ENCODE results near the gene TRIM37.
A peak's percentile ranks its signal among the peaks of the same experiment; 100 is the strongest.
"Not testable (repeated sequence)": the region's sequence is repeated elsewhere in the genome, so short reads cannot be mapped to it uniquely, and the experiment has no call there.

TRIM37 gene

DNA sequence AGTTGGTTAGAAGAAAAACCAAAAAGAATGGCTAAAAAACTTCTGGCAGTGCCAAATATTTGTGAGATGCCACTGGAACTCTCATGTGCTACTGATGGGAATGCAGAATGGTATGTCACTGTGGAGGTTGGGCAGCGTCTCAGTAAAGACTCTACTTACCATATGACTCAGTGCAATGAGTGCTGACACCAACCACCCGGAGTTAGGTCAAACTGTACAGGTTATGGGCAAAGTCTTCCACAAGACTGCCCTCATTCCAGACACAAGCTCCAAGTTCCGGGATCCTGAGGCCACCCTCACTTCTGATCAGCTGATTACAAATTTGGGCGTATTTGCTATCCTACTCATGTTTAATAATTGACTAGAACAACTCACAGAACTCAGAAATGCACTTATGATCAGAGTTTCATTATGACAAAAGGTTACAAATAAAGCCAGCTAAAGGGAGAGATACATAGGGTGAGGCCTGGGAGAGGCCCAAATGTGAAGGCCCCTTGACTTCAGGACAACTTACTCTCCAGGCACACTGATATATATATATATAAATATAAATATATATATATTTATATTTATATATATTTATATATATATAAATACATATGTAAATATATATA lies 114.9 kb downstream of the TRIM37 start:
- DNase-seq, result no peak

DNA sequence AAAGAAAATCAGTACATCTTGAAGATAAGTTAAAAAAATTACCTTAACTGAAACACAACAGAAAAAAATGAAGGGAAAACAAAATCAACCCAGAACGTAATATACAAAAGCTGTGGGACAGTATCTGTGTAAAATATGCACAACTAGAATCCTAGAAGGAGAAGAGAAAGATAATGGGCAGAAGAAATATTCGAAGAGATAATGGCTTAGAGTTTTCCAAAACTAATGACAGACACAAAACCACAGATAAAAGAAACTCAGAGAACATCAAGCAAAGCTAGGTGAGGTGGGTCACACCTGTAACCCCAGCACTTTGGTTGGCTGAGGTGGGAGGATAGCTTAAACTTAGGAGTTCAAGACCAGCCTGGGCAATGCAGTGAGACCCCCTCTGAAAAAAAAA lies 117.1 kb downstream of the TRIM37 start:
- DNase-seq, result no peak

DNA sequence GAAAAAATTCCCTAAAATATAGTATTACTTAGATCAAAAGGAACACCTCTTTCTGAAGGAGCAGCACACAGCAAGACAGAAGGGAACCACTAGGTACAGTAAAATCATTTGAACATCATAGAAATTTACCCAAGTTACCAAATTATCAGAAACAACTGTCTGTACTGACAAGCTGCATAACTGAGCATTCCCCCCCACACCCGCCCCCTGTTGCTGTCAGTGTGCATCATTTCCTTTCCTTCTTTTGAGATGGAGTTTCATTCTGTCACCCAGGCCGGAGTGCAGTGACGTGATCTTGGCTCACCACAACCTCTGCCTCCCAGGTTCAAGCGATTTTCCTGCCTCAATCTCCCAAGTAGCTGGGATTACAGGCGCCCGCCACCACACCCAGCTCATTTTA lies 120.7 kb downstream of the TRIM37 start:
- no peak for DNase-seq

DNA sequence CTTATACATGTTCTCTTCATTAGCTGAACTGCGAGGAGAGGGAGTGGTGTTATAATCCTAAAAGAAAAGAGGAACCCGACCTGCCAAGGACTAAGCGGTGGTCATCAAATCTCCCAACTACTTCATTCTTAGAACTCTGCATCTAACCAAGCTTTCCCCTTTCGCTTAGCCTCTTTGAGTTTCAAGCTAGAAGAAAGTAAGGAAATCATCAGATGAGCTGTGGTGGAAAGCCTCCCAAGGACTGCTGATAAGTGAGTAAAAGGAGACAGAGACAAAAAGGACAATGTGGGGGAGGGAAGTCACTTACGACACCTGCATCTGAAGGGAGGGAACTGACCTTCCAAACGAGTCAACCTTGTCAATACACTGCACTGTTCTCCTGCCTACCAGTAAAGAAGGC lies 121.3 kb downstream of the TRIM37 start:
- no peak for DNase-seq

DNA sequence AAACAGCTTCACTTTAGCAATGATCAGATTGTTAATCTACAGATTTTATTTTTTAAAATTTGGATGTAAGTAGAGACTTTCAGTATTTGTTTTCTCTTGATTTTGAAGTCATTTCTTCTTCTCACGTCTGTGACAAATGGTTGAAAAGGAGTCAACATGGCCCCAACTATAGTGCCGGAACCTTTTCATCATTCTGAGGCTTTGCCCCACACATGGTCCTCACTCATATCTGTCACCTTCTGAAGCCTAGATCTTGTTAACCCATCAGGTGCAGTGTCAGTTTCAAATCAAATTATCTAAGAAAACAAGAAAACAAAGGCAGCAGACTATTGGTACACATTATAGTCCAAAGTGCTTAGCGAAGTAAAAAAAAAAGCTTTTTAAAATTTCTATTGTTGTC lies 124.1 kb downstream of the TRIM37 start:
- no peak for DNase-seq

DNA sequence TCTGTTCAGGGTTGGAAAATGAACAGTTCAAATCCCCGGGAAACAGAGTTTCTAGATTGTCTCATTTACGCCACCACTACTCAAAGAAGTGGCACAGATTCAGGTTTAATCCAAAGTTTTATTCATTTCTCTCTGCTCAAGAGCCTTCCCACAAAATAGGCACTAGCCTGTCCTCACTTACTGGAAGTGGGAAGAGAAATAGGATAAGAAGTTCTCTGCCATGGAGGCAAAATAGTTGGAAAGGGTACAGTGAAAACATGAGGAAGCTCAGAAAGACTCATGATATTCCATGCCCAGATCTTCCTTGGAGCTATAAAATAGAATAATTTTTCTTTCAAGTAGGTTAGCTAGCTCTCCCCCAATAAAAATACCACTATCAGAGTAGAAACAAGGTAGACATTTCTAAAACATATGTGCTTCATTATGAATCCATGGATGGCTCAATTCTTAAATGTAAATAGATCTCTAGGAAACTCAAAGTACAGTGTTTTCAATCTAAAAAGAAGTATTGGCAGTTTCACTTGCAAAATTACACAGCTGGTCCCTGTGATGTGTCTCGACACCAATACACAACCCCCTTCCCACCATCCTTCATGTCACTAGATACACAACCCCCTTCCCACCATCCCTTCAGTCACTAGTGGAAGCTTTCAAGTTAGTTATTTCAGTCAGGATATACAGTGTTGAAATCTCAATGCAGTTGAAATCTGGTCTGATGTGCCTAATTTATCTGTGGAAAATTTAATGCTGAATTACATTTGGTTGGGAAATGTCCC lies 125.8 kb downstream of the TRIM37 start:
- no peak for DNase-seq

DNA sequence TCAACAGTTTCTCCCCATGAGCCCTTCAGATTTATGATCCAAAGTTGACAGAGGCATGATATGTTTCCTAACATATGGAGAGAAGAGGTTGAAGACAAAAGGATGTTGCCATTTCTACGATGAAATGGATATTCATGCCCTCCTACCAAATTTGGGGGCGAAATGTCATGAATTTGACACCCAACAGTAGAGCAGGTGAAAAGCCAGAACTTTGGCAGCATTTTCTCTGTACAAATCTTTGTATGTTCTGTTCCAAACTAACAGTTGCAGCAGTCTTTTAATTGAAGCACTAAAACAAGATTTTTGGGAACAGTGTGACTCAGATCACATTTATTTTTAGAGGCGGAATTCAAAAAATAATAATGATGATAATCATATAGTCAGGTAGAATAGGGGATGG lies 130.1 kb downstream of the TRIM37 start:
- DNase-seq, result no peak

DNA sequence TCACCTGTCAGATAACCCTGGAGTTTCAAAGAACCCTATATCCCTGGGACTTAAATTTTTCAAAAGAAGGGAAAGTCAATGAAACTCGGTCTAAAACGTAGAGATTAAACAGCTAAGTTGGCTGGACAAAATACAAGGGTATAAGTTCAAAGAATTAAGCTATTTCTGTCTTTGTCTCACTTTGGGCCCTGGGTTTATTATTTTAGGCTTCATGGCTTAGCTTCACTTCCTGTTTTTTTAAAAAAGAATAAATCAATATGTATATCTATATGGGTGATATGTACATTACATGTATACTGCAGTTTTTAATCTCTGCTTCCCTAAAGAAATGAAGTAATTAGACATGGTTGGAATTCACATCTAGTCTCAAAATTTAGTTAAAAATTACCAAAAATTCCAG lies 132.3 kb downstream of the TRIM37 start:
- no peak for DNase-seq

DNA sequence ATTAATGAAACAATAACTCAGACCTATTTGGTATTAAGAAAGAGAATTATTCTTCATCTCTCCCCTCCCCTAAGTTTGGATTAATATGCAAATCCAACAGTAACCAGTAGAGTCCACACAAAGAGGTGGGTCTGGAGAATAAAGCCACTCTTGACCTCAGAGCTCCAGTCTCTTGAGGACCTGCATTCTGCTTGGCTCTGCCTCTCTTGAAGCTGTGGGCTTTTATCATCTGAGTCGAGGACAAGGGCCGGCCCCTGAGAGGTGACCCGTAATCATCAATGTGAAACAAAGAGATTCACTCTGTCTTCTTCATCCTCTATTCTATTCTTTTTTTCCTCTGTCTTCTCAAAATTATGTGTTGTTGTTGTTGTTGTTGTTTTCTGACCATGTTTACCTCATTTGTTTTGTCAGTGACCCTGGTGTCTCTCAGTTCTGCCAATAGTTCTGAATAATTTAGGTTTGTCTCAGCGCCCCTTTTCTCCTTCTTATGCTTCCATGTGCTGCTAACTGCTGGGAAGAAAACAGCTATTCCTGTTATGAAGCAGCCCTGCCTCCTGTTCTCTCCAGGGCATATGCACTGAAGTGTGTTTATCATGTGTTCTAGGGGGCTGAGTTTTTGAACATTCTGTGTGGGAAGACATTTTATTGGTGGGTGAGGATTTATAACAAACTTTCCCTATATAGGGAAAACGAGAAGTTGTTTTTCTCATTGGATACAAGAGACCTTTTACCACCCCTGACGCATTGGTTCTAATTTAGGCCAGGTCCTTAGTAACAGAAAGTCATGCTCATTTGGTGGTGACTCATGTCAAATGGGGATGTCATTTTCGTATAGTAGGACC lies 135.8 kb downstream of the TRIM37 start:
- no peak for DNase-seq

DNA sequence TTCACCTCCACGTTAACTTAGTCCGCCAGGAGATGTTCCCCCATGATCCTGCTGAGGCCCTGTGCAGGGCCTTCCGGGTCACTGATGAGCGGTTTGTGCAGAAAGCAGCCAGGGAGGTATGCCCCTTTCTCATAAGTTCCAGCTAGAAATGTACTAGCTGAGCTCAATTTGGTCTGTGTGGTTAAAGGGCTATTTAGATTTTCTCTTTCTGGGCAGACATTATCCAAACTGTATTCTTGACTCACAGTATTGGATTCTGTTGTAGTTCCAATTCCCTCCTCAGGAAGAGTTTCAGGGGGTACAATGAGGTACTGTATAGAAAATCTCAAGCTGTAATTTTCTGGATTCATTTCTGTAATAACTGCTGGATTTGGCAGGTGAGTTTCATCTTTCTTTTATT lies 137.1 kb downstream of the TRIM37 start:
- DNase-seq, result no peak

DNA sequence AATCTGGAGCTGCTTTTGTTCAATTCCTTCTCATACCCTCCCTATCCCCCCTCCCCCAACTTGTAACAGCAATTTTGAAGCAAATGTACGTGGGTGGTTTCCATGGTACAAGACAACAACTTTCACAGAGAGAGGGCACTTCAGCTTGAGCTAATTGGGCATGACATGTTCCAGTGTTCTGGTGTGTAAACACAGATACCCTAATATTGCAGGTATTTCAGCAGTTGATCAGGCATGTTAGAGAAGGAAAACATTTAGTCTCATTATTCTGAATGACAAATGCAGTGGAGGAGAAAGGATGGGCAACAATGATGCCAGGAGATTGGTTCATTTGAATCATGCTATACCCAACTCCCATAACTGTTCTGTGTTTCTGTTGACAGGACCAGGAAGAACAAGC lies 137.5 kb downstream of the TRIM37 start:
- peak; percentile 67 for DNase-seq

DNA sequence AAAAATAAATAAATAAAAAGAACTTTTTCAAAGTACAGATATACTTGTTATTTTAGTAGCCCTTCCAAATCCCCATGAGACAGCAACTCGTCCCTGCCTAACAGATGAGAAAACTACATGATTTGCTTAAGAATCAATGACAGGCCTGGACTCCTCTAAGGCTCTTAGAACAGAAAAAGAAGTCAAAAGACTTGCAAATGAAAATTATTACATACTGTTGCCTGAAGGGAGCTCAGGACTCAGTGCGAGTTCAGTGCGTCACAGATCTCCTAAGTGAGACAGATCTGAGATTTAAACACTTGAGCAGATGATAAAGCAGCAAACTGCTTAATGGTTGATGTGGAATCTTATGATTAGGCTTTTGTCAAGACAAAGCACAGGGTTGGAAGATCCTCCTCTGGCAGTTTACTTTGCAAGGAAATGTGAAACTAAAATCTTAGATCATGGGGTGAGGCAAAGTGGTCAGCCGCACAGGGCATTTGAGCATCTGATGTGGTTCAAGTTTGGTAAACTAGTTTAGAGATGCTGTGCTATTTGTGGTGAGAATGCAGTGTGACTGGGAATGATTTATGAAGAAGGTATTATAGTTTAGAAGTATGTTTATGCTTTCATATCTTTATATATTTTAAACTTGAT lies 138.1 kb downstream of the TRIM37 start:
- no peak for DNase-seq

DNA sequence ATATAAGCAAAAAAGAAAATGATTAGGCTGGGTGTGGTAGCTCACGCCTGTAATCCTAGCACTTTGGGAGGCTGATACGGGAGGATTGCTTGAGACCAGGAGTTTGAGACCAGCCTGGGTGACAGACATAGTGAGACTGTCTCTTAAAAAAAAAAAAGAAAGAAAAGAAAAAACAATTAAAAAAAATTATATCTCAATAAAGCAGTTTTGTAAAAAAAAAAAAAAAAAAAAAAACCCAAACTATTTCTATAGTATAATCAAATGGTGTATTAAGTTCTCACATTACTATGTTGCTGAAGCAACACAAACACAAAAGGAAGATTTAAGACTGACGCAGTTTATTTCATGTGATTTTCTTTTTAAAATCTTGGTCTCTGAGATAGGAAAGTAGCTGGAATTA lies 140.5 kb downstream of the TRIM37 start:
- no peak for DNase-seq

DNA sequence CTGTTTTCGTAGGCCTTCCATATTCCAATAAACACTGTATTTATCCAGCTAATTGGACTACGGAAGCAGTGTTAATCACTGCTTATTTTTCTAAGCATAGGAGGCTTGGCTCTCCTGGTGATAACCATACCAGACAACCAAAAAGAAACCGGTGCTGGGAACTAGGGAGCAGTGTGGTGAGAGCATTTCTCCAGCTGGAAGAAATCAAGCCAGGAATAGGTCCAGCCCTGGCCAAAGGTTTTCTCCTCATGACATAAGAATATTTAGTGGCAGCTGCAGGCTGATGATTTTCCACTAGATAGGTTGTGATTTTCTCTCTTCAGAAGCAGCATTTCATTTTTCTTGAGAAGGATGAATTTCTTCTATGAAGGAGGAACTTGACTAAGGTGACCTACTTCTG lies 141.5 kb downstream of the TRIM37 start:
- DNase-seq, result no peak

DNA sequence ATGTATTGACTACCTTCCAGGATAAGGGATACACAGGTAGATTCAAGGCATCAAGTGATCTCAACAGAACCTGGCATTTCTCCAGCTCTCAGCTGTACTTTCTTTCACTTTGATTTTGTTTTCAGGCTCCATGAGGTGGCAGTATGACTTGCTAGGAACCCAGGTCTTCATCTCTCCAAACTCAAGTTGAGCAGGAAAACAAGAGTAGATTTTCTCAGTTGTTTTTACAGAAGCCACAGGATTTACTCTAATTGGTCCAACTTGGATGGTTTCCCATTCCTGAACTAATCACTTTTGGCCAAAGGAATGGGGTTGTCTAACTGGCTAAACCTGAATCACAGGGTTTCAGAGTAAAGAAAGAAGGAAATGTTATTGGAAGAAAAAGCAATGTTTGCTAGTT lies 146.6 kb downstream of the TRIM37 start:
- peak; percentile 38 for DNase-seq

DNA sequence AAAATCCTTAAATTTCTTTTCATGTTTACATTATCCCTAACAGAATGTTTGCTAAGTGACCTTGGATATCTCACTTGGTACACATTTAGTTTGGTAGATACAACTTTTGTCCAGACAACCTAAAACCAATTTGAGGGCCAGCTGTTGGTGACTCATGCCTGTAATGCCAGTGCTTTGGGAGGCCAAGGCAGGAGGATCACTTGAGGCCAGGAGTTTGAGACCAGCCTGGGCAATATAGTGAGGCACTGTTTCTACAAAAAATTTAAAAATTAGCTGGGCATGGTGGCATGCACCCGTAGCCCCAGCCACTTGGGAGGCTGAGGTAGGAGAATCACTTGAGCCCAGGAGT lies 149.0 kb downstream of the TRIM37 start:
- not testable (repeated sequence) for DNase-seq

DNA sequence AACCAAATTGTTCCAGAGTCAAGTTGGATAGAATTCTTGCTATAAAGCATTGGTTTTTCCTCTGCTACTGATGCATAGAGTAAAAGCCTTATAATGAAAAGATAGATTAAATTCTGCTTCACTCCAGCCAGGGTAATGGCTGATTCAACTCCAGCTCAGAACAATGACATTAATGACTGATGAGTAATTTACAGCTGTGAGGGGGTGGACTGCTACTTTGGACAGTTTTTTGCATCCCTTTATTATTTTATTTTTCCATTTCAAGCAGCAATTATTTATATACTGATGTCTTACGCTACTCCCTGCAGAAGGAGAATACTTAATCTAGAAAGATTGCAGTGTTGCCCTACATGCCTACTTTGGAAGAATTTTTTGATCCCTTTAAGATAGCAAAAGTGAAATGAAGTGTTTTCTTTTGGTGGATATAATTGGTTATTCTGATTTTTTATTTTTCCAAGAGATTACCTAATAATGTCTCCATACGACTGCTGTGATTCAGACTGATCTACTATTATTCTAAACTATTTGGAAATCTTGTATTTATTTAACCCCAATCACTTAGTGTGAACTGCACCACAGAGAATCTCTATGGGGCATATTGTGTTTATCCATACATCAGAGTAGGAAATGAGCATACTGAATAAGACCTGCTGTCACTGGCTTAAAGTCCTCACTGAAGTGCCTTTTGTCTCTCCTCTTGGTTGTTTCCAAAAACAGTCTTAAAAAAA lies 149.5 kb downstream of the TRIM37 start:
- DNase-seq, result no peak

DNA sequence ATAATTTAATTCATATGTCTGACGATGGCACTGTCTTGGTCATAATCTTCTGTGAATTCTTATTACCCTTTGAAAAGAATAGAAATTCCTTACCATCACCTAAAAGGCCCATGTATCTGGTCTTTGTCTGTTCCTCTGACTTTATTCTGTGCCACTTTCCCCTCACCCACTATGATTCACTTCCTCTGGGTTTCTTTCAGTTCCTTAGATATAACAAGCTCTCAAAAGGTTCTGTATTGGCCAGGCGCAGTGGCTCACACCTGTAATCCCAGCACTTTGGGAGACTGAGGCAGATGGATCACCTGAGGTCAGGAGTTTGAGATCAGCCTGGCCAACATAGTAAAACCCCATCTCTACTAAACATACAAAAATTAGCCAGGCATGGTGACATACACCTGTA lies 152.3 kb downstream of the TRIM37 start:
- DNase-seq, result not testable (repeated sequence)

DNA sequence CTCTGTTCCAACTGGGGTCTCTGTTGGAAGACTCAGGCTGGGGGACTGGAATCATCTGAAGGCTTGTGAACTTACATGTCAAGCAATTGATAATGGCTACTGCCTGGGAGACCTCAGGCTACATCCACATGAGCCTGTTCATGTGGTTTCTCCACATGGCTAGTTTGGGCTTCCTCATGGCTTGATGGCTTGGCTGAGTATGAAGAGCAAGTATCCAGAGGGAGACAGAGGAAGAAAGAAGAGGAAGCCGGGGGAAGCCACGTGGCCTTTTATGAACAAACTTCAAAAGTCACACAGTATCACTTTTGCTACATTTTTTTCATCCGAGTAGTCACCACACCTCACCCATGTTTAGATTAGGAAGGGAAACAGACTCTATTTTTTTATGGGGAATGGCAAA lies 158.9 kb downstream of the TRIM37 start:
- DNase-seq, result no peak

DNA sequence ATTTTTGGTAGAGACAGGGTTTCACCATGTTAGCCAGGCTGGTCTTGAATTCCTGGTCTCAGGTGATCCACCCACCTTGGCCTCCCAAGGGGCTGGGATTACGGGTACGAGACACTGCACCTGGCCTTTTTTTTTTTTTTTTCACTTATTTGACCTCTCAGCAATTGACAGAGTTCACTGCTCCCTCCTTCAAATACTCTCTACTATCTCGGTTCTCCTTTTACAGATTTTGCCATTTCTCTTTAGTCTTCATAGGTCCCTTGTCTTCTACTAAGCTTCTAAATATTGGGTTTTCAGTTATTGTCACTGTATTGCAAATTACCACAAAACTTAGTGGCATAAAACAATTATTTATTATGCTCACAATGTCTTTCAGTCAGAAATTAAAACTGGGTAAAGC lies 159.3 kb downstream of the TRIM37 start:
- no peak for DNase-seq

DNA sequence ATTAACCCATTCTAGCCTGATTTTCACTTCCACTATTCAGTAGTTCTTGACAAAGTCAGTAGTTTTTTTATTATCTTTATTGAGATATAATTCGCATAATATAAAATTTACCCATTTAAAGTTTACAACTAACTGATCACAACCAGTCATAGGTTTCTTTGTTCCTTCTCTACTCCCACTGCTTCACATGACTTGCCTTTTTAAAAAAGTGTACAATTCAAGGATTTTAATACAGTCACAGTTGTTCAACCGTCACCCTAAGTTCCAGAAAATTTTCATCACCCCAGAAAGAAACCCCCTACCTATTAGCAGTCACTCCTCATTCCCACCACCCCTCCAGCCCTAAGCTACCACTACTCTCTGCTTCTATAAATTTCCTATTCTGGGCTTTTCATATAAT lies 162.5 kb downstream of the TRIM37 start:
- no peak for DNase-seq

DNA sequence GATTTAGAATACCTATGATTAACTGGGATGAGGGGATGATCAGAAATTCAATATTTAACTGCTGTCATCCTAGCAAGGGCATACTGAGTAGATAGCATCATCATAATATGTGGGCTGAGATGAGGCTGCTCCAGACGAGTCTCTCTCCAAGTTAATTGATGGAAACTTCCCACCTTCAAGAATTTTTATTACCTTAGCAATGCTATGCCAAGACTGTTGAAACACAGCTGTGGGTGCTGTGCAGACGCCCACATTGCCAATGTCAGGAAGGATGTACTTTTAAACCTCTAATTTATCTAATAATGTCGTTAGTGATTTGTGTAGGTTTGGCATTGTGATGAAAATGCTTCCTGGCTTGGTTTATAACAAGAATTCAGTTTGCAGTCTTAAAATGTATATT lies 170.4 kb downstream of the TRIM37 start:
- DNase-seq, result no peak

DNA sequence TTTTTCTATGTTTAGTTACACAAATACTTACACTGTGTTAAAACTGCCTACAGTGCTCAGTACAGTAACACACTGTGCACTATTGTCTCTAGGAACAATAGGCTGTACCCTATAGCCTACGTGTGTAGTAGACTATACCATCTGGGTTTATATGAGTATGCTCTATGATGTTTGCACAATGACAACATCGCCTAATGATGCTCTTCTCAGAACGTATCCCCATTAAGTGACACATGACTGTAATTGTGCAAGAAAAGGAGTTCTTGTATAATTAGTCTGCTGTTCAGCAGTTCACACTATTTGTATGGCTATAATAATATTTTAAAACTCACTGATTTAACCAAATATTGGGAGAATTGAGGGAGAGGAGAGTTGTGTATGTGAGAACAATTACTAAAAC lies 173.7 kb downstream of the TRIM37 start:
- DNase-seq, result no peak

All from NCI-H2029 treated with DMSO at 0.1 percent for 48 hours (cell line).